SKM-1 (cell line): ENCODE data around the gene SMIM45.

Source experiments
- DNase-seq: peaks from one replicate; lab custom pipeline; 2025; ENCODE audit not compliant: unreplicated experiment; lab: John Stamatoyannopoulos, UW

Gene SMIM45

GRCh38 chr22:41998361-41999261, 46.7 kb downstream of the SMIM45 start, which contains the start of gene WBP2NL:
Gene WBP2NL, plus strand, starts transcription at chr22:41998788. Its CDS starts 31 bp downstream, at chr22:41998819.
- peak; percentile 61 for DNase-seq

GRCh38 chr22:42000466-42000865, 48.5 kb downstream of the SMIM45 start:
- DNase-seq = no peak

- no peak for DNase-seq
Measured at GRCh38 chr22:42001121-42001520, 49.2 kb downstream of the SMIM45 start.

- DNase-seq = no peak
Measured at GRCh38 chr22:42001706-42002105, 49.8 kb downstream of the SMIM45 start.

- no peak for DNase-seq
Measured at GRCh38 chr22:42007922-42008321, 56.0 kb downstream of the SMIM45 start.
